Suprapubic skin (tissue), 4 donors: ENCODE measurements around the gene PIGZ. TPM values are rescaled to one million over a fixed set of nuclear protein-coding genes. Genes with fewer than 3 reads are reported as not detected.

Experiments used
- DNase-seq, 2 donors: peaks; one replicate each; pipeline ENCODE4 v3.0.0-alpha.2; 2019; ENCODE audit warnings: low spot score in 2 of 2
- H3K27ac ChIP-seq: fragments of 200-600 bp; sonication (generic); one replicate; pipeline ENCODE4 v1.5.1; 2019
- H3K27me3 ChIP-seq: fragments of 200-600 bp; sonication (generic); one replicate; pipeline ENCODE4 v1.5.1; 2019
- H3K36me3 ChIP-seq: fragments of 200-600 bp; sonication (generic); one replicate; pipeline ENCODE4 v1.5.1; 2019
- H3K4me1 ChIP-seq: fragments of 200-600 bp; sonication (generic); one replicate; pipeline ENCODE4 v1.5.1; 2019
- H3K4me3 ChIP-seq: fragments of 200-600 bp; sonication (generic); one replicate; pipeline ENCODE4 v1.5.1; 2019; ENCODE audit warnings: mild to moderate bottlenecking
- H3K9me3 ChIP-seq: fragments of 200-600 bp; sonication (generic); one replicate; pipeline ENCODE4 v1.5.1; 2019
- EP300 ChIP-seq: sonication (generic); formaldehyde crosslinking; IDR thresholded peaks from one replicate; pipeline ENCODE4 v1.6.1; 2017; ENCODE audit warnings: antibody characterized with exemption
- POLR2A ChIP-seq, 2 donors: fragments of 450-650 bp; IDR thresholded peaks; one replicate each; pipeline ENCODE4 v1.6.1; 2017; ENCODE audit warnings: antibody characterized with exemption in 2 of 2, mild to moderate bottlenecking in 2 of 2, moderate library complexity in 2 of 2
- POLR2AphosphoS5 ChIP-seq, 3 donors: sonication (generic); formaldehyde crosslinking; IDR thresholded peaks; one replicate each; pipeline ENCODE4 v1.6.1; 2017; ENCODE audit warnings: antibody characterized with exemption in 3 of 3
- WGBS: methylation state at CpG from one replicate; pipeline ENCODE4 v1.1.5; 2018; 5-methylcytosine and 5-hydroxymethylcytosine counted together
- total RNA-seq, 4 donors: library from RNA; depleted of rRNA; stranded (reverse); fragments of >200 nt; gene quantifications; one replicate each; pipeline ENCODE4 v1.1.0, GENCODE V29; 2016
- TF ChIP-seq, protein P1 (sequence below), 2 donors: fragments of 200-600 bp in 1 of 2; fragments of 450-650 bp in 1 of 2; sonication (generic) in 1 of 2; IDR thresholded peaks; one replicate each; pipeline ENCODE4 v1.5.1; 2016 to 2019; ENCODE audit warnings: antibody characterized with exemption in 2 of 2, mild to moderate bottlenecking in 1 of 2, moderate library complexity in 1 of 2

The PIGZ gene
- total RNA-seq, 4 donors from 2014 or later, result 11.0 to 17.4 (median 13.3) TPM

- DNase-seq, result peak in 1 of 2 donors; percentile 69
- H3K27ac ChIP-seq, result peak overlapping the region; percentile 74
- H3K36me3 ChIP-seq, result no peaks in the 10 kb centered on the region
- H3K4me1 ChIP-seq, result peaks cover 21% of the 10 kb centered on the region
- TF ChIP-seq POLR2AphosphoS5 (IDR thresholded peaks at IDR 0.05) (no peak), POLR2A (IDR thresholded peaks at IDR 0.05) (no peak), EP300 (no peak)
- TF ChIP-seq, protein P1, sequence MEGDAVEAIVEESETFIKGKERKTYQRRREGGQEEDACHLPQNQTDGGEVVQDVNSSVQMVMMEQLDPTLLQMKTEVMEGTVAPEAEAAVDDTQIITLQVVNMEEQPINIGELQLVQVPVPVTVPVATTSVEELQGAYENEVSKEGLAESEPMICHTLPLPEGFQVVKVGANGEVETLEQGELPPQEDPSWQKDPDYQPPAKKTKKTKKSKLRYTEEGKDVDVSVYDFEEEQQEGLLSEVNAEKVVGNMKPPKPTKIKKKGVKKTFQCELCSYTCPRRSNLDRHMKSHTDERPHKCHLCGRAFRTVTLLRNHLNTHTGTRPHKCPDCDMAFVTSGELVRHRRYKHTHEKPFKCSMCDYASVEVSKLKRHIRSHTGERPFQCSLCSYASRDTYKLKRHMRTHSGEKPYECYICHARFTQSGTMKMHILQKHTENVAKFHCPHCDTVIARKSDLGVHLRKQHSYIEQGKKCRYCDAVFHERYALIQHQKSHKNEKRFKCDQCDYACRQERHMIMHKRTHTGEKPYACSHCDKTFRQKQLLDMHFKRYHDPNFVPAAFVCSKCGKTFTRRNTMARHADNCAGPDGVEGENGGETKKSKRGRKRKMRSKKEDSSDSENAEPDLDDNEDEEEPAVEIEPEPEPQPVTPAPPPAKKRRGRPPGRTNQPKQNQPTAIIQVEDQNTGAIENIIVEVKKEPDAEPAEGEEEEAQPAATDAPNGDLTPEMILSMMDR (IDR thresholded peaks at IDR 0.05), result no peak
- H3K4me3 ChIP-seq, result peak overlapping the region; percentile 52
- no peaks in the 10 kb centered on the region for H3K27me3 ChIP-seq
- H3K9me3 ChIP-seq, result no peaks in the 10 kb centered on the region
- 47% methylated on average over 15 of the region's 61 CpGs for WGBS
These were observed 35.1 kb upstream of the PIGZ start for GRCh38 chr3:197003461-197004385.

GRCh38 chr3:197002701-197003454 lies 34.2 kb upstream of the PIGZ start:
- Histone ChIP-seq H3K36me3 (no peaks in the 10 kb centered on the region), H3K4me1 (peaks cover 21% of the 10 kb centered on the region), H3K27me3 (no peaks in the 10 kb centered on the region), H3K9me3 (no peaks in the 10 kb centered on the region), H3K27ac (peak overlapping the region; percentile 74), H3K4me3 (peak overlapping the region; percentile 52)
- 0% methylated on average over 1 of the region's 113 CpGs for WGBS
- TF ChIP-seq EP300, result no peak
- TF ChIP-seq, protein P1 (IDR thresholded peaks at IDR 0.05), result peak; percentile 57 to 87
- DNase-seq, result peak in 1 of 2 donors; percentile 81

GRCh38 chr3:197001972-197002700 lies 33.5 kb upstream of the PIGZ start:
- DNase-seq, result peak in 1 of 2 donors; percentile 66
- Histone ChIP-seq H3K9me3 (no peaks in the 10 kb centered on the region), H3K27ac (peak overlapping the region; percentile 74), H3K4me3 (peak overlapping the region; percentile 52), H3K27me3 (no peaks in the 10 kb centered on the region), H3K36me3 (no peaks in the 10 kb centered on the region), H3K4me1 (peaks cover 24% of the 10 kb centered on the region)
- WGBS, result 15% methylated on average over 34 of the region's 55 CpGs
- TF ChIP-seq, protein P1 (IDR thresholded peaks at IDR 0.05), result no peak
- TF ChIP-seq EP300, result no peak
- no peak for TF ChIP-seq POLR2AphosphoS5 (IDR thresholded peaks at IDR 0.05)
- TF ChIP-seq POLR2A (IDR thresholded peaks at IDR 0.05), result no peak

- peak overlapping the region; percentile 52 for H3K4me3 ChIP-seq
- peak overlapping the region; percentile 74 for H3K27ac ChIP-seq
- WGBS, result 77% methylated on average over 18 of the region's 20 CpGs
- H3K4me1 ChIP-seq, result peaks cover 29% of the 10 kb centered on the region
- TF ChIP-seq, protein P1 (IDR thresholded peaks at IDR 0.05), result no peak
- no peak for TF ChIP-seq POLR2A (IDR thresholded peaks at IDR 0.05)
- no peak for TF ChIP-seq EP300
- no peak for TF ChIP-seq POLR2AphosphoS5 (IDR thresholded peaks at IDR 0.05)
- H3K36me3 ChIP-seq, result no peaks in the 10 kb centered on the region
- H3K27me3 ChIP-seq, result no peaks in the 10 kb centered on the region
- peak in 1 of 2 donors; percentile 70 for DNase-seq
- no peaks in the 10 kb centered on the region for H3K9me3 ChIP-seq
These were observed 32.7 kb upstream of the PIGZ start for GRCh38 chr3:197001106-197001971.
